ENCODE results near the gene C1orf122.

C1orf122 gene

DNA sequence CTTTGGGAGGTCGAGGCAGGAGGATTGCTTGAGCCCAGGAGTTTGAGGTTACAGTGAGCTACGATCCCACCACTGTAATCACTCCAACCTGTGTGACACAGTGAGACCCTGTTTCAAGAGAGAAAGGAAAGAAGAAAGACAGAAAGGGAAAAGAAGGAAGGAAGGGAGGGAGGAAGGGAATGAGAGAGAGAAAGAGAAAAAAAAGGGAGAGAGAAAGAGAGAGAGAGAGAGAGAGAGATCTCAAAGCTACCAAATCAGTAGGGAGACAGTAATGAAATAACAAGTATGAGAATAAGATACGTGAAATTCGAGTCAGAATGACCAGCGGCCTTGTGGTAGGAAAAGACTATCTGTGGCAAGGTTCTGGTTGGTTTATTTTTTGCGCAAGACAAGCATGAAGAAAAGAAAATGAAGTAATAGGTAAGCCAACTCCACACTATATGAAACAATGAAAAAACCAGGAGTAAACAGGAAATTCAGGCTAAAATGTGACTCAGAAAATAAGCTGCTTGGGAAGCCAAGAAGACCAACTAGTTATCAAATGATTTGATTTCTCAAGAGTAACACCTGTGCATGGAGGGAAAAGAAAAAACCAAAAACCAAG is 42.9 kb downstream of the C1orf122 start:
- DNase-seq (ENCODE audit: low read depth), result no peak
- no peak overlapping the region for H3K4me3 ChIP-seq (ENCODE audit: control insufficient read depth, low read depth, low read length)

DNA sequence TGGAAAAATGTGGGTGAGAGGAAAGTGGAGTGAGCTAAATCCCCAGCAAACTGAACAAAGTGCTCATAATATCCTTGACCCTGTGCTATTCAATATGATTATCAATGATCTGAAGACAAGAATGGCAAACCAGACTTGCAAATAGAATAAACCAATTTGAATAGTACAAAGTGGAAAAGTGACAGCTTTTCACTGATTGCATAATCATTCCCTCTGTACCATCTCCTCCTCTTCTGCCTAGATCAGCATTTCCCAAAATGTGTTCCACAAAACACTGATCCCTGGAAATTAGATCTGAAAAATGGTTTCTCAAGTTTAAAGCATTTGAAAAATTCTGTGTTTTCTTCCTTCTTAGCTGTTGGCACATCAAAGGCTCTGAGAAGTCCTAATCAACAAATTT is 43.7 kb downstream of the C1orf122 start:
- TF ChIP-seq, protein P1, sequence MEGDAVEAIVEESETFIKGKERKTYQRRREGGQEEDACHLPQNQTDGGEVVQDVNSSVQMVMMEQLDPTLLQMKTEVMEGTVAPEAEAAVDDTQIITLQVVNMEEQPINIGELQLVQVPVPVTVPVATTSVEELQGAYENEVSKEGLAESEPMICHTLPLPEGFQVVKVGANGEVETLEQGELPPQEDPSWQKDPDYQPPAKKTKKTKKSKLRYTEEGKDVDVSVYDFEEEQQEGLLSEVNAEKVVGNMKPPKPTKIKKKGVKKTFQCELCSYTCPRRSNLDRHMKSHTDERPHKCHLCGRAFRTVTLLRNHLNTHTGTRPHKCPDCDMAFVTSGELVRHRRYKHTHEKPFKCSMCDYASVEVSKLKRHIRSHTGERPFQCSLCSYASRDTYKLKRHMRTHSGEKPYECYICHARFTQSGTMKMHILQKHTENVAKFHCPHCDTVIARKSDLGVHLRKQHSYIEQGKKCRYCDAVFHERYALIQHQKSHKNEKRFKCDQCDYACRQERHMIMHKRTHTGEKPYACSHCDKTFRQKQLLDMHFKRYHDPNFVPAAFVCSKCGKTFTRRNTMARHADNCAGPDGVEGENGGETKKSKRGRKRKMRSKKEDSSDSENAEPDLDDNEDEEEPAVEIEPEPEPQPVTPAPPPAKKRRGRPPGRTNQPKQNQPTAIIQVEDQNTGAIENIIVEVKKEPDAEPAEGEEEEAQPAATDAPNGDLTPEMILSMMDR (IDR thresholded peaks at IDR 0.05; ENCODE audit: control insufficient read depth, insufficient read depth, low read depth, low read length, missing control alignments), result no peak
- no peak for DNase-seq (ENCODE audit: low read depth)
- no peak overlapping the region for H3K4me3 ChIP-seq (ENCODE audit: control insufficient read depth, low read depth, low read length)

More for the DNA sequence above, 42.9 kb downstream of the C1orf122 start:
- TF ChIP-seq, protein P1 (IDR thresholded peaks at IDR 0.05; ENCODE audit: control insufficient read depth, insufficient read depth, low read depth, low read length, missing control alignments), result no peak

DNA sequence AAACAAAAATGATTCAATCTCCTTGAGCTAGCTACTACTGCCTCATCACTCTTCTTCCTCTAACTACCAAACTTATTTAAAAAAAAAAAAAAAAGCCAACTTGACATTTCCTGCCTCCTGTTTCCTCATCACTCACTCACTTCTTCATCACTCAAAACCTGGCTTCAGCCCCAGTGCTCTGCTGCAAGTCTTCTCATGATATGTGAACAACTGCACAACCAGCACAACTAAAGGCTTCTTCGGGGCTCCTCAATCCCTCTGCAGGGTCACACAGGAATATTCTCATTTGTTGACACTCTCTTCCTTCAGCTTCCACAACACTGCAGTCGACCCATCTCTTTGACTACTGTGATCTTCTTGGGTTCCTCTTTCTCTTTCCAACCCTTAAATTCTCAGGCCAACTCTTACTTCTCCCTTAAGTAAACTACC is 44.2 kb downstream of the C1orf122 start:
- TF ChIP-seq, protein P1 (IDR thresholded peaks at IDR 0.05; ENCODE audit: control insufficient read depth, insufficient read depth, low read depth, low read length, missing control alignments), result no peak
- DNase-seq (ENCODE audit: low read depth), result no peak
- H3K4me3 ChIP-seq (ENCODE audit: control insufficient read depth, low read depth, low read length), result no peak overlapping the region

DNA sequence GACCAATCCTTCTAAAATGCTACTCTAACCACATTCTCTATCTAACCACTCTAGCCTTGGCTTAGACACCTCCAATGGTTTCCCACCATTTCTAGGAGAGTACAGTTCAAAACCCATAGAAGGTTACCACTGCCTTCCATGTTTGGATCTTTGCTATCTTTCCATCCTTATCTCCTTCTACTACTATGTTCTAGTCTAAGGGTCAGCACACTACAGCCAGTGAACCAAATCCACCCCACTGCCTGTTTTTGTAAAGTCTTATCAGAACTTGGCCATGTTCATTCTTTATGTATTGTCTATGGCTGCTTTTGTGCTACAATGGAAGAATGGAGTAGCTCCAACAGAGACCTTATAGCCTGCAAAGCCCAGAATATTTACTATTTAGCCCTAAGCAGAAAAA is 45.6 kb downstream of the C1orf122 start:
- H3K4me3 ChIP-seq (ENCODE audit: control insufficient read depth, low read depth, low read length), result no peak overlapping the region
- no peak for DNase-seq (ENCODE audit: low read depth)
- TF ChIP-seq, protein P1 (IDR thresholded peaks at IDR 0.05; ENCODE audit: control insufficient read depth, insufficient read depth, low read depth, low read length, missing control alignments), result no peak

DNA sequence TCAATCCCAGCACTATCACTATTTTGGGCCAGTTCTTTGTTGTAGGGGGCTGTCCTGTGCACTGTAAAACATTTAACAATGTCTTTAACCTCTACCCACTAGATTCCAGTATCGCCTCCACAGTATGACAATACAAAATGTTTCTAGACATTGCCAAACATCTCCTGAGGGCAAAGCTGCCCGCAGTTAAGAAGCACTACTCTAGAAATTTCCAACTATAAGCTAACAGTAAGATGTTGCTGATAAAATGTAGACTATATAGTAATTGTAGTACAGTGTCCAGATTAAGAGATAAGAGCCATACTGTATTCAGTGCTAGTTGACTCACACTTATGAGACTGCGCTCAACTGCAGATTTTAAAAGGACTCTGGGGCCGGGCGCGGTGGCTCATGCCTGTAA is 46.8 kb downstream of the C1orf122 start:
- DNase-seq (ENCODE audit: low read depth), result no peak
- TF ChIP-seq, protein P1 (IDR thresholded peaks at IDR 0.05; ENCODE audit: control insufficient read depth, insufficient read depth, low read depth, low read length, missing control alignments), result no peak
- H3K4me3 ChIP-seq (ENCODE audit: control insufficient read depth, low read depth, low read length), result no peak overlapping the region

Measured in AG09309 (cell line).